Fibroblast of gingiva (primary cell): ENCODE measurements around the gene MYLK2.
"Not testable (repeated sequence)": the region's sequence is repeated elsewhere in the genome, so short reads cannot be mapped to it uniquely, and the experiment has no call there.

Experiments
- DNase-seq: peaks from one replicate; pipeline ENCODE4 v3.0.0-alpha.2; 2011; ENCODE audit warnings: low read depth

MYLK2 gene

GRCh38 chr20:31819083-31819784 lies at the start of gene MYLK2:
MYLK2 (plus strand) TSS chr20:31819356; CDS start chr20:31819581, 225 bp downstream.
- no peak for DNase-seq

- no peak for DNase-seq
These were observed 49.5 kb upstream of the MYLK2 start for GRCh38 chr20:31769681-31770080.

GRCh38 chr20:31770243-31770642 lies 48.9 kb upstream of the MYLK2 start:
- DNase-seq: peak; percentile 24

GRCh38 chr20:31774408-31774807 lies 44.7 kb upstream of the MYLK2 start:
- no peak for DNase-seq

- DNase-seq: no peak
These were observed 38.3 kb upstream of the MYLK2 start for GRCh38 chr20:31780839-31781238.

- DNase-seq: no peak
These were observed 37.2 kb upstream of the MYLK2 start for GRCh38 chr20:31781945-31782344.

- DNase-seq: no peak
These were observed 34.7 kb upstream of the MYLK2 start for GRCh38 chr20:31784354-31785044.

GRCh38 chr20:31785089-31785488 lies 34.1 kb upstream of the MYLK2 start:
- DNase-seq: no peak

- peak; percentile 49 for DNase-seq
These were observed 30.6 kb upstream of the MYLK2 start for GRCh38 chr20:31788578-31788977.

- DNase-seq: no peak
These were observed 28.8 kb upstream of the MYLK2 start for GRCh38 chr20:31790401-31790800.

- peak; percentile 41 for DNase-seq
These were observed 21.8 kb upstream of the MYLK2 start for GRCh38 chr20:31797364-31797763.

- no peak for DNase-seq
These were observed 17.6 kb upstream of the MYLK2 start for GRCh38 chr20:31801508-31801907.

GRCh38 chr20:31803552-31804291 lies 15.4 kb upstream of the MYLK2 start:
- no peak for DNase-seq

- no peak for DNase-seq
These were observed 12.4 kb upstream of the MYLK2 start for GRCh38 chr20:31806564-31807355.

- DNase-seq: no peak
These were observed 10.7 kb upstream of the MYLK2 start for GRCh38 chr20:31808481-31808880.

GRCh38 chr20:31809661-31810060 lies 9.5 kb upstream of the MYLK2 start:
- DNase-seq: no peak

- no peak for DNase-seq
These were observed 8.0 kb upstream of the MYLK2 start for GRCh38 chr20:31811198-31811597.

- DNase-seq: peak; percentile 61
These were observed 7.1 kb upstream of the MYLK2 start for GRCh38 chr20:31811796-31812728.

- DNase-seq: no peak
These were observed 5.5 kb upstream of the MYLK2 start for GRCh38 chr20:31813611-31814010.

- DNase-seq: not testable (repeated sequence)
These were observed 5.0 kb upstream of the MYLK2 start for GRCh38 chr20:31814142-31814541.
